NCI-H146 treated with DMSO at 0.1 percent for 48 hours (cell line): ENCODE measurements around the gene BANP.
"Not testable (repeated sequence)": the region's sequence is repeated elsewhere in the genome, so short reads cannot be mapped to it uniquely, and the experiment has no call there.

Experiments
- DNase-seq: peaks from one replicate; lab custom pipeline; 2025; ENCODE audit not compliant: unreplicated experiment; lab: John Stamatoyannopoulos, UW

The BANP gene, protein sequence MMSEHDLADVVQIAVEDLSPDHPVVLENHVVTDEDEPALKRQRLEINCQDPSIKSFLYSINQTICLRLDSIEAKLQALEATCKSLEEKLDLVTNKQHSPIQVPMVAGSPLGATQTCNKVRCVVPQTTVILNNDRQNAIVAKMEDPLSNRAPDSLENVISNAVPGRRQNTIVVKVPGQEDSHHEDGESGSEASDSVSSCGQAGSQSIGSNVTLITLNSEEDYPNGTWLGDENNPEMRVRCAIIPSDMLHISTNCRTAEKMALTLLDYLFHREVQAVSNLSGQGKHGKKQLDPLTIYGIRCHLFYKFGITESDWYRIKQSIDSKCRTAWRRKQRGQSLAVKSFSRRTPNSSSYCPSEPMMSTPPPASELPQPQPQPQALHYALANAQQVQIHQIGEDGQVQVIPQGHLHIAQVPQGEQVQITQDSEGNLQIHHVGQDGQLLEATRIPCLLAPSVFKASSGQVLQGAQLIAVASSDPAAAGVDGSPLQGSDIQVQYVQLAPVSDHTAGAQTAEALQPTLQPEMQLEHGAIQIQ

GRCh38 chr16:87950765-87951551 is at the start of gene BANP:
TSS of gene BANP (plus strand) at chr16:87951434. CDS start at chr16:87975116, 23,682 bp downstream.
- DNase-seq: peak; percentile 91

DNA sequence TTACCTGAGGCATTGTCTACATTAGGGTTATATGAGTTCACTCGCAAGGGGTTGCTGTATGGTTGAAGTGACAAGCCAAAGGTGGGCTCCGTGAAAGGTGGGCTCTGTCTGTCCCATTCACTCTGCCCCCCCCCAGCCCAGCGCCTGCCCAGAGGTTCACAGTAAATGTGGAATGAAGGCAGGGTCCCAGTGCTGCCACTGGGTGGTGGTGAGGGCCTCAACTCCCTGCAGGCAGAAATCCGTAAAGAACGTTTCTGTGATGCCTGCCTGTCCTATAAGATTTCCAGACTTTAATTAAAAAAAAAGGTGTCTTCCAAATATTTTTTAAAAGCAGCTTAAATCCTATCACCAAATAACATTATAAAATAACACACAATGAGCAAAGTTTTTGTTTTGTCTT is 46.3 kb upstream of the BANP start:
- DNase-seq: not testable (repeated sequence)

- not testable (repeated sequence) for DNase-seq
These were observed 45.7 kb upstream of the BANP start for GRCh38 chr16:87905521-87905920.

DNA sequence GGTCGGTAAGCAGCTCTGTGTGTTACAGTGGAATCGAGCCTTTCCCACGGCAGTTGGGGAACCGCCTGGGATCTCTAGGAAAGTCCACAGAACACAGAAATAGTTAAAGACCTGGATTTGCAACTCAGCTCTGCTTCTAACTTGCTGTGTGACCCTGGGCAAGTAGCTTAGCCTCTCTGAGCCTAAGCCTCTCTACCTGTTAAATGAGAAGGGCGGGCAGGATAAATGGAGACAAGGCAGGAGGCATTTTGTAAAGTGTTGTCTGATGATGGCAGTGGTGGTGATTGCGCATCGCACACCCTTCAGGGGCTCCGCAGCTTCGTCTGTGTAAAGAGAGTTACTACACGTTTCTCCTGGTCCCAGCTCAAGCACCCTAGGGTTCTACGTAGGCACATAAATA is 43.1 kb upstream of the BANP start:
- not testable (repeated sequence) for DNase-seq

GRCh38 chr16:87909203-87909935 is 41.9 kb upstream of the BANP start:
- DNase-seq: peak; percentile 44

GRCh38 chr16:87911106-87911763 is 40.0 kb upstream of the BANP start:
- DNase-seq: peak; percentile 78

- not testable (repeated sequence) for DNase-seq
These were observed 38.5 kb upstream of the BANP start for GRCh38 chr16:87912691-87913090.

DNA sequence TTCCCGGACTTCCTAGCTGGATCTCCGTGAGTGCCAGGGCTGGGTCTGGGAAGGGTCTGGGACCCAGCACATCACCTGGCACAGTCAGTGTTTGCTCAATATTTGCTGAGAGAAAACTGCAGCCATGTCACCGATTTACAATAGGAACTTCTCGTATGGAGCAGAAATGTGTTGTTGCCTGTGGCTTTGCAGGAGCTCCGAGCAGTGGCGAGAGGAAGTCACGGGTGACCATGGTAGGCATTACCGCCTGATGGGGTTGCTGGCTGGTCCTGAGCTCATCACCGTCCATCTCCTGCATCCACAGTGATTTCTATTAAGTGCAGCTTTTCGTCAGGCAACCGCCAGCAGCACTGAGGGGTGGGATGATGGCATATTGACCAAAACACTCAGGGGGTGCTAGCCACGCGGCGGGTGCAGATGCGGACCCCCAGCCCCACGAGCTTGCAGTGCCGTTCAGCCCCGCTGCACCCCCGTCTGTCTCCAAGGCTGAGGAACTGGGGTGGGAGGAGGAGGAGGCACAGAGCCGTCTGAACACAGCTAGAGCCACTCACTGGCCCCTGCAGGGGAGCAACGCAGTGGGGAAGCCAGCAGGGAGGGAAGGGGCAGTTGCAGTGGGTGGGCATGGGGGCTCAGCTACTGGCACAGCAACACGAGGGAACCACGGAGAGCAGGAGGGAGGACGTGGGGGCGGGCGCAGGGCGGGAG is 37.1 kb upstream of the BANP start:
- DNase-seq: not testable (repeated sequence)

- no peak for DNase-seq
These were observed 36.4 kb upstream of the BANP start for GRCh38 chr16:87914812-87915211.

- DNase-seq: no peak
These were observed 33.7 kb upstream of the BANP start for GRCh38 chr16:87917503-87917902.

- DNase-seq: no peak
These were observed 32.9 kb upstream of the BANP start for GRCh38 chr16:87918338-87918737.

DNA sequence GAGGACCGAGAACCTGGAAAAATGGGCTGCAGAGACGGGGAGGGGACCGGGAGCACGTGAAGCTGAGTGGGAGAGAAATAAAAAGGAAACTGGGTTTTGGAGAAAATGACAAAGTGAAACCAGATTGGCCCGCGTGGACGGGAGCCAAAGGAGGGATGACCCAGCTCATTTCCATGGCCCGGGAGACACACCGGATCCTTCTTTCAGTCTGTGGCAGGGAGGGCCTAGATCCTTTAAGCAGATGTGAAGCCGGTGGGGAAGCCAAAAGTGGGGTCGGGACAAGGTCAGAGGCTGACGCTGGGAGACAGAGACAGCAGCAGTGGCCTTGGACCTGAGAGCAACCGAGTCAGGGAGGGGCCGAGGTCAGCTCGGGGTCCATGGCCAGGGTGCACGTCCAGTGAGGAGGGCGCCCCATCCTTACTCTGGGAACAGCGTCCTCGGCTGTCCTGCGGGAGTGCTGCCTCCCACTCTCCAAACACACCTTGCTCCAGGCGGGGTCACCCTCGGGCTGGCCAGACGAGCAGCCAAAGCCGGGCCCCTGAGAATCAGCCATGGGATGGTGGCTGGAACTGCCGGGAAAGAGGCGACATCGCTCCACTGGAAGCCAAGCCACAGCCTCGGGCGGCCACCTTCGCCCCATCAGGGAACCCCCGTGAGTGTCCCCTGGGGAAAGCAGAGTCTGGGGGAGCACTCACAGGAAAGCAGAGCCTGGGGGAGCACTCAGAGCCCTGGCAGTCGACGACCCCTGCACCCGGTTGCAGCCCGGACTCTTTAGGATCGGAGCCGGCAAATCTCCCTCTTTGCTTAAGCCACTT is 32.2 kb upstream of the BANP start:
- DNase-seq: no peak

DNA sequence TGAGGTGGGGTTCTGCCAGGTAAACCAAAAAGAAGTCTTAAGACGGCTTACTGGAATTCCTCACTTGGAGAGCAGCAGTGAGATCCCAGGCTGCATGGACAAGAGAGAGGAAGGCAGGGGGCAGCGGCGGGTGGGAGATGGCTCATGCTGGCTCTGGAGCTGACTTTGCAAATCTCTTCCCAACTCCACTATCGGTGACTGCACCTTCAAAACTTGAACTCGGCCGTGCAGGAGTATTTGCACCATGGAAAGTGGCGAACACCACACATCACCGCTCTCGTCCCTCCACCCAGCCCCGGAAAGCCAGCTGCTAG is 31.6 kb upstream of the BANP start:
- no peak for DNase-seq

DNA sequence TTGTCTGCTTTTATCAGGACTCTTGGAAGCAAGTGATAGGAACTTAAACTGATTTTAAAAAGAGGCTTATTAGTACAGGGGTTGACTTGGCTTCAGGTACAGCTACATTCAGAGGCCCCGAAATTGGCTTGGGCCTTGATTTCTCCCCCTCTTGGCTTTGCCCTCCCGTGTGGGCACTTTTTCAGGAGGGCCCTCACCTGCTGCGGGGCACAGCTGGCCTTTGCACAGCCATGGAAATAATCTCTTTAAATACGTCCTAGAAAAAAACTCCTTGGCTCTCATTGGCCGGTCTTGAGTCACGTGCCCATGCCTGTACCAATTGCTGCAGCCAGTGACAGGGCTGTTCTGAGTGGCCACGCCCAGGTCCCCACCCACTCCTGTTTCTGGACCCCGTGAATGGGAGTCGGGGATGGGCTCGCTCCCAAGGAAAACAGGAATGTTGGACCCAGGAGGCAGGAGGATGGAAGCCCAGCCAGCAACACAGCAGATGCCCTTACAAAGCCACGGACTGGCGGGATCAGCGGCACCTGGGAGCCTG is 29.9 kb upstream of the BANP start:
- no peak for DNase-seq

- DNase-seq: no peak
These were observed 28.9 kb upstream of the BANP start for GRCh38 chr16:87922250-87922871.

GRCh38 chr16:87924041-87924810 is 27.0 kb upstream of the BANP start:
- peak; percentile 72 for DNase-seq

DNA sequence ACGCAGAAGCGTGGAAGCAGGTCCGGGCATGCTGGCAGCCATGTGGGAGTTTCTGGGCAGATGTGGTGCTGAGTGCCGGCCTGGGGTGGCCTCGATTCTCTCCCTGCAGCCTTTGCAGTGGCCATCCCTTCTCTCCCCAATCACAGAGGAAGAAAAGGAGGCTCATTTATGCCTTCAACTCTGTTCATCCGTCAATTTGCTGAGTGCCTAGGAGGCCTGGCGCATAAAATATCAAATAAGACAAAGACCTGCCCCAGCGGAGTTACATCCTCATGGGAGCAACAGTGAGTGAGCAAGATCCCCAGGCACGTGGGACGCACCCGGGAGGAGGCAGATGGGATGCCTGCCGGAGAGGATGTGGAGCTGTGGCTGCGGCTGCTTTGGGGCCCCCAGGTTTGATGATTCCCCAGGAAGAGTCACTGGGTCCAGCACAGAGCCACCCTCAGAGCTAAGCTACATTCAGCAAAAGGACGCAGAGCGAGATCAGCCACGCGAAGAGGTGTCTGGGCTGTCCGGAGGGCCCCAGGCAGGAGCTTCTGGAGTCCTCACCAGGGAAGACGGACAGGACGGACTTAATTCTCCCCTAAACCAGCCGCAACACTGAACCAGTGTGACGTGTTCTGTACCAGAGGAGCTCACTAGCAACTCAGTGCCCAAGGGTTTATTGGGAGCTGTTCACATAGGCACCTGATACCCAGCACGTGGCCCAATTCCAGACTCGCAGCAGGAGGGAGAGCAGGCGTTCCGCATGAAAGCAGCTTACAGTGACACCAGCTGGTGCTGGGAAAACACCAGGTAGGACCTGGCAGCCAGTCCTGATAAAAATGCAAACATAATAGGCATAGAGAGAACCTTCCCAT is 26.2 kb upstream of the BANP start:
- DNase-seq: peak; percentile 89
